Measurements from ENCODE around the gene EPHA1.

DNA sequence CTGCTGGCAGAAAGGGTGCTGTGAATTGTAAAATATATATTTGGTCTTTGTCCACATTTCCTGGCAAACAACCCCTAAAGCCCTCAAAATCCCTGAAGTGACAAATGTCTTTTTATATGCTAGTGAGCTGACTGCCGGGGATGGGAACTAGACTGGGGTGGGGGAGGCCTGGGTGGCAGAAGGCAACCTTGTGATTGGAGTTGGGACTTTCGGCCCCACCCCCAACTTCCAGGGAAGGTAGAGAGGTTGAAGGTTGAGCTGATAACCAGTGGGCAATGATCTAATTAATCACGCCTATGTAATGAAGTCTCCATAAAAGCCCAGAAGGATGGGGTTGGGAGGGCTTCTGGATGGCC, 2.7 kb downstream of the EPHA1 start:
- TF ChIP-seq, protein P1, sequence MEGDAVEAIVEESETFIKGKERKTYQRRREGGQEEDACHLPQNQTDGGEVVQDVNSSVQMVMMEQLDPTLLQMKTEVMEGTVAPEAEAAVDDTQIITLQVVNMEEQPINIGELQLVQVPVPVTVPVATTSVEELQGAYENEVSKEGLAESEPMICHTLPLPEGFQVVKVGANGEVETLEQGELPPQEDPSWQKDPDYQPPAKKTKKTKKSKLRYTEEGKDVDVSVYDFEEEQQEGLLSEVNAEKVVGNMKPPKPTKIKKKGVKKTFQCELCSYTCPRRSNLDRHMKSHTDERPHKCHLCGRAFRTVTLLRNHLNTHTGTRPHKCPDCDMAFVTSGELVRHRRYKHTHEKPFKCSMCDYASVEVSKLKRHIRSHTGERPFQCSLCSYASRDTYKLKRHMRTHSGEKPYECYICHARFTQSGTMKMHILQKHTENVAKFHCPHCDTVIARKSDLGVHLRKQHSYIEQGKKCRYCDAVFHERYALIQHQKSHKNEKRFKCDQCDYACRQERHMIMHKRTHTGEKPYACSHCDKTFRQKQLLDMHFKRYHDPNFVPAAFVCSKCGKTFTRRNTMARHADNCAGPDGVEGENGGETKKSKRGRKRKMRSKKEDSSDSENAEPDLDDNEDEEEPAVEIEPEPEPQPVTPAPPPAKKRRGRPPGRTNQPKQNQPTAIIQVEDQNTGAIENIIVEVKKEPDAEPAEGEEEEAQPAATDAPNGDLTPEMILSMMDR (conservative IDR thresholded peaks at IDR 0.05; ENCODE audit: low read depth, low read length) = no peak
- TF ChIP-seq EZH2 (IDR thresholded peaks at IDR 0.05; ENCODE audit: borderline replicate concordance, low read depth, low read length, poor library complexity, severe bottlenecking) = no peak

Data from A673 (cell line).